MCF 10A (cell line): Measurements from ENCODE around the gene SMIM21. TPM values are rescaled to one million over a fixed set of nuclear protein-coding genes. Genes with fewer than 3 reads are reported as not detected.

Experiments
- BruUV-seq: library from RNA; stranded (reverse); fragments of 400-500 nt; replicated peaks from 2 replicates; lab custom pipeline; 2021; lab: Mats Ljungman, UMichigan
- CTCF ChIA-PET: fragments of 300-600 bp; sonication (Branson Sonifier 250); formaldehyde crosslinking; extraction: SDS; loops from one replicate; lab custom pipeline; 2021; ENCODE audit warnings: antibody characterized with exemption, inconsistent platforms; lab: Yijun Ruan, JAX
- POLR2A ChIA-PET: fragments of 300-600, 350-650 bp; sonication (Branson Sonifier 250); formaldehyde crosslinking; extraction: SDS; loops from one replicate; lab custom pipeline; 2020; ENCODE audit warnings: antibody characterized with exemption, inconsistent platforms; lab: Yijun Ruan, JAX
- DNase-seq: peaks from one replicate; pipeline ENCODE4 v3.0.0-alpha.2; 2018; ENCODE audit not compliant: unreplicated experiment
- H3K27ac Mint-ChIP-seq: one replicate; pipeline ENCODE4 v1.8.0; 2022; ENCODE audit warnings: mild to moderate bottlenecking, low read depth, mixed read lengths; ENCODE audit not compliant: unreplicated experiment
- H3K27me3 Mint-ChIP-seq: one replicate; pipeline ENCODE4 v1.8.0; 2022; ENCODE audit warnings: mixed read lengths; ENCODE audit not compliant: insufficient read depth, unreplicated experiment
- H3K36me3 Mint-ChIP-seq: one replicate; pipeline ENCODE4 v1.8.0; 2022; ENCODE audit warnings: mild to moderate bottlenecking, moderate library complexity, mixed read lengths; ENCODE audit not compliant: insufficient read depth, unreplicated experiment
- H3K4me1 Mint-ChIP-seq: one replicate; pipeline ENCODE4 v1.8.0; 2022; ENCODE audit warnings: mixed read lengths; ENCODE audit not compliant: insufficient read depth, unreplicated experiment
- H3K4me3 Mint-ChIP-seq: one replicate; pipeline ENCODE4 v1.8.0; 2022; ENCODE audit warnings: mild to moderate bottlenecking, moderate library complexity, mixed read lengths; ENCODE audit not compliant: unreplicated experiment
- H3K9me3 Mint-ChIP-seq: one replicate; pipeline ENCODE4 v1.8.0; 2022; ENCODE audit warnings: mixed read lengths; ENCODE audit not compliant: unreplicated experiment
- intact Hi-C: fragments of 100-400 bp; cut with micrococcal nuclease; formaldehyde crosslinking; loops from 2 replicates; pipeline ENCODE4 v1.14.1; 2022
- total RNA-seq: library from RNA; stranded (reverse); gene quantifications from 2 replicates; pipeline ENCODE4 v1.2.3, GENCODE V29; 2022
- TF ChIP-seq, protein P1 (sequence below): fragments of 200-600 bp; IDR thresholded peaks from one replicate; pipeline ENCODE4 v1.8.0; 2022; ENCODE audit warnings: antibody characterized with exemption, mild to moderate bottlenecking; ENCODE audit not compliant: unreplicated experiment

SMIM21 gene
- total RNA-seq, 1 experiment from 2014 or later = not detected

DNA sequence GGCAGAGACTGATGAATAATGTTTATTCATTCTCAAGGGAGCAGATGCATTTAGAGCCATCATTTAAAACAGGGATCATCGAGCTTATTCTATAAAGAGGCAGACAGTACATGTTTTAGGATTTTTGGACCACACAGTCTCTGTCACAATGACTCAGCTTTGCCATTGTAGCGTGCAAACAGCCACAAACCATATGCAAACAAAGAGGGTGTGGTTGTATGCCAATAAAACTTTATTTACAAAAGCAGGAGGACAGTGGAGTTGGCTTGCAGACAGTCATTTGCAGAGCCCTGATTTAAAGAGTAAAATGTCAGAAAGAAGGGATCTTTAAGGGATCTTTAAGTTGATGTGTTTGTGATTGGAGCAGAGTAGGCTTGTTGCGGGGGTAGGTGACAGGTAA, 51.5 kb downstream of the SMIM21 start:
- TF ChIP-seq, protein P1, sequence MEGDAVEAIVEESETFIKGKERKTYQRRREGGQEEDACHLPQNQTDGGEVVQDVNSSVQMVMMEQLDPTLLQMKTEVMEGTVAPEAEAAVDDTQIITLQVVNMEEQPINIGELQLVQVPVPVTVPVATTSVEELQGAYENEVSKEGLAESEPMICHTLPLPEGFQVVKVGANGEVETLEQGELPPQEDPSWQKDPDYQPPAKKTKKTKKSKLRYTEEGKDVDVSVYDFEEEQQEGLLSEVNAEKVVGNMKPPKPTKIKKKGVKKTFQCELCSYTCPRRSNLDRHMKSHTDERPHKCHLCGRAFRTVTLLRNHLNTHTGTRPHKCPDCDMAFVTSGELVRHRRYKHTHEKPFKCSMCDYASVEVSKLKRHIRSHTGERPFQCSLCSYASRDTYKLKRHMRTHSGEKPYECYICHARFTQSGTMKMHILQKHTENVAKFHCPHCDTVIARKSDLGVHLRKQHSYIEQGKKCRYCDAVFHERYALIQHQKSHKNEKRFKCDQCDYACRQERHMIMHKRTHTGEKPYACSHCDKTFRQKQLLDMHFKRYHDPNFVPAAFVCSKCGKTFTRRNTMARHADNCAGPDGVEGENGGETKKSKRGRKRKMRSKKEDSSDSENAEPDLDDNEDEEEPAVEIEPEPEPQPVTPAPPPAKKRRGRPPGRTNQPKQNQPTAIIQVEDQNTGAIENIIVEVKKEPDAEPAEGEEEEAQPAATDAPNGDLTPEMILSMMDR = no peak
- no peak overlapping the region for H3K27ac Mint-ChIP-seq
- CTCF ChIA-PET = no interaction called here
- no peaks in the 10 kb centered on the region for H3K27me3 Mint-ChIP-seq
- POLR2A ChIA-PET = no interaction called here
- intact Hi-C loops = no loop called here
- no peak overlapping the region for H3K4me3 Mint-ChIP-seq
- H3K36me3 Mint-ChIP-seq = no peaks in the 10 kb centered on the region
- DNase-seq = peak; percentile 19
- no peaks in the 10 kb centered on the region for H3K9me3 Mint-ChIP-seq
- BruUV-seq = no TSS peak
- H3K4me1 Mint-ChIP-seq = peaks cover 6% of the 10 kb centered on the region

DNA sequence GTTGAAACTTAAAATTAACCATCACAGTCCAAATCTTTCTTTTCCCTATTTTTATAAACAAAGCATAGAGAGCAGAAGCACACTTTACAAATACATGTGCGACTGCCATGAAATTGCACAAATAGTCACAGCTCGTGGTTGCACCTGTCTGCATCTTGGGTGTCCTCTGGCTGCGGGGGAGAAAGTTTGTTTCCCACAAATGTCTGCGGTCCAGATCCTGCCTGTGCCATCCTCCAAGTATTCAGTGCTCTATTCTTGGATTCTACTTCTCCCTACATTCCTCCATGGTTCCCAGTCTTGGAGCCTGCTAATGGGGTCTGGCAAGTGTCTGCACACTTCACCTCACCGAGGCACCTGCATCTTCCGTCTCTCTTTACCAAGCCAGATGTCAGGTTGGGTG, 52.2 kb downstream of the SMIM21 start:
- no TSS peak for BruUV-seq
- Mint-ChIP-seq H3K4me1 (peaks cover 6% of the 10 kb centered on the region), H3K36me3 (no peaks in the 10 kb centered on the region), H3K27me3 (no peaks in the 10 kb centered on the region), H3K27ac (no peak overlapping the region), H3K9me3 (no peaks in the 10 kb centered on the region), H3K4me3 (no peak overlapping the region)
- TF ChIP-seq, protein P1 = no peak
- ChIA-PET CTCF (interaction anchor here (0.5 kb wide), 1 partner anchor 1395 kb away, joined by 3 read pairs; no protein-coding TSS in a partner anchor), POLR2A (no interaction called here)
- intact Hi-C loops = no loop called here
- no peak for DNase-seq

DNA sequence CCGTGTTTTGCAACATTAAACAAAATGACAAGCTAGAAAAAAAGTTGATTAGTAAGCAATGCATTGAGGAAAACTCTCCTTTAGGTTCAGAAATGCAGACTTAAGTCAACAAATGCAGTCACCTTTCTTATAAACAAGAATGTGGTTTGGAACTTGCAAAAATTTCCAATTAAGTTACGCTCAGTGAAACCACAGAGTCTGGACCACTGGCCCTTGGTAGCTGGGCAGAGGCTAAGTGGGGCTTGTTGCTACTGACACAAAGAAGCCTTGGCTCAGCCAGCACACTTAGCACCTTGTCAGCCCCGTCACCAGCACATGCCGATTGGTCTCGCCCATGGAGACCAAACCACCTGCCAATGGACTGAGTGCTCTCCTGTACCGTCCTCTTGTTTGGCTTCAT, 53.0 kb downstream of the SMIM21 start:
- H3K27me3 Mint-ChIP-seq = no peaks in the 10 kb centered on the region

DNA sequence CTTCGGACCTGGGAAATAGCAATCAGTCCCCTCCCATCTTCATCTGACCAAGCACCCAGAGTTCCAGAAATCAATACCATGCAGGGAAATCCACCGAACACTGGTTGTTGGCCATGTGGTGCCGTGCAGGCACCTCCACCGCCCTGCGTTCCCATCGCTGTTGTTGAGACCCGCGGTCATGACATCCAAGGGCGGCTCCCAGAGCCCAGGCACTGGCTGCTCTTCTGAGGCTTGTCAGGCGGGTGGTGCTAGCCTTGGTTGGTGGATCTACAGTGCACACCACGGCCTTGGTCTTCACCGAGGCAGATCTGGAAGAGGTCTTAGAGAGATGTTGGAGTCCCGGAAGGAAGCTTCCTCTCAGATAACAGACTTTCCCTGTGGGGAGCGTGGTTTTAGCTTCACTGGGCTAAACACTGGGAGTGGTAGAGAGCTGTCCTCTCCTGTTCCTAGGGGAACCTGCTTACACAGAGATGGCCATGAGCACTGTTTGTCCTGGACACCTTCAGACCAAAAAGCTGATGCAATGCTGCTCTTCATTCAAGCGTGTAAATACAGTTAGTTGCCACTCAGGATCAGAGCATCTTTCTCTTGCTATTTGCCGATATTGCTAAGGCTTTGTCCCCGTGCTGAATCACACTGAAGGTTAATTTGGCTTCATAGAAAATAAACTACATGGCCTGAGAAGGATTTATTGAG, 58.3 kb downstream of the SMIM21 start:
- no peak overlapping the region for H3K4me3 Mint-ChIP-seq
- H3K27ac Mint-ChIP-seq = no peak overlapping the region
- H3K27me3 Mint-ChIP-seq = no peaks in the 10 kb centered on the region
- ChIA-PET CTCF (no interaction called here), POLR2A (no interaction called here)
- TF ChIP-seq, protein P1 = no peak
- no TSS peak for BruUV-seq
- H3K9me3 Mint-ChIP-seq = no peaks in the 10 kb centered on the region
- intact Hi-C loops = no loop called here
- DNase-seq = no peak
- no peaks in the 10 kb centered on the region for H3K4me1 Mint-ChIP-seq
- H3K36me3 Mint-ChIP-seq = no peaks in the 10 kb centered on the region

More for the DNA sequence above, 53.0 kb downstream of the SMIM21 start:
- ChIA-PET CTCF (no interaction called here), POLR2A (no interaction called here)
- Mint-ChIP-seq H3K4me1 (peaks cover 6% of the 10 kb centered on the region), H3K9me3 (no peaks in the 10 kb centered on the region), H3K27ac (no peak overlapping the region), H3K4me3 (no peak overlapping the region), H3K36me3 (no peaks in the 10 kb centered on the region)
- BruUV-seq = no TSS peak
- intact Hi-C loops = no loop called here
- TF ChIP-seq, protein P1 = no peak
- DNase-seq = no peak
